GM12892 (cell line): ENCODE results near the gene TNMD. TPM values are rescaled to one million over a fixed set of nuclear protein-coding genes. Genes with fewer than 3 reads are reported as not detected.
"Not testable (repeated sequence)": the region's sequence is repeated elsewhere in the genome, so short reads cannot be mapped to it uniquely, and the experiment has no call there.

ENCODE experiments used
- DNase-seq: peaks from one replicate; pipeline ENCODE4 v3.0.0; 2011; ENCODE audit not compliant: insufficient read length
- FAIRE-seq: peaks from 2 replicates; lab custom pipeline; 2011; peaks lifted over from hg19 to GRCh38; lab: Jason Lieb, UNC
- POLR2A ChIP-seq: IDR thresholded peaks from 2 replicates; pipeline ENCODE4 v1.6.1; 2011; ENCODE audit warnings: low read depth, low read length, control low read depth
- POLR2AphosphoS5 ChIP-seq: IDR thresholded peaks from 2 replicates; pipeline ENCODE4 v1.6.1; 2011; ENCODE audit warnings: low read depth, low read length, control low read depth
- TAF1 ChIP-seq: IDR thresholded peaks from 2 replicates; pipeline ENCODE4 v1.6.1; 2011; ENCODE audit warnings: low read depth, mild to moderate bottlenecking, control low read depth, low read length, borderline replicate concordance
- polyA plus RNA-seq: library from polyadenylated mRNA; unstranded; fragments of >200 nt; gene quantifications from one replicate; pipeline ENCODE4 v1.2.1, GENCODE V29; 2012; ENCODE audit warnings: missing spikeins, inconsistent platforms; ENCODE audit not compliant: missing spikeins

The TNMD gene
- polyA plus RNA-seq, result not detected

- no peak for FAIRE-seq
- TF ChIP-seq POLR2A (no peak), TAF1 (no peak), POLR2AphosphoS5 (no peak)
- no peak for DNase-seq
Observed at GRCh38 chrX:100584611-100585010, at the start of gene TNMD. TSS of gene TNMD (plus strand) at chrX:100584936. CDS start at chrX:100585019, 83 bp downstream.

DNA sequence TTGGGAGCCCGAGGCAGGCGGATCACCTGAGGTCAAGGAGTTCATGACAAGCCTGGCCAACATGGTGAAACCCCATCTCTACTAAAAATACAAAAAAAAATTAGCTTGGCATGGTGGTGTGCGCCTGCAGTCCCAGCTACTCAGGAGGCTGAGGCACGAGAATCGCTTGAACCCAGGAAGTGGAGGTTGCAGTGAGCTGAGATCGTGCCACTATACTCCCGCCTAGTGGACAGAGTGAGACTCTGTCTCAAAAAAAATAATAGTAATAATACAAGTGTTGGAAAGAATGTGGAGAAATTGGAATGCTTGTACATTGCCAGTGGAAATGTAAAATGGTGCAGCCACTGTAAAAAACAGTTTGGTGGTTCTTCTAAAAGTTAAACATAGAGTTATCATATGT is 19.2 kb upstream of the TNMD start:
- DNase-seq, FAIRE-seq: not testable (repeated sequence)

- no peak for DNase-seq
- TF ChIP-seq TAF1, result no peak
- no peak for TF ChIP-seq POLR2AphosphoS5
- TF ChIP-seq POLR2A, result no peak
Observed at GRCh38 chrX:100586747-100587146, 2.0 kb downstream of the TNMD start.

GRCh38 chrX:100587861-100588260 is 3.1 kb downstream of the TNMD start:
- TF ChIP-seq TAF1 (no peak), POLR2AphosphoS5 (no peak), POLR2A (no peak)
- DNase-seq, result no peak
- no peak for FAIRE-seq

More at GRCh38 chrX:100586747-100587146, 2.0 kb downstream of the TNMD start:
- no peak for FAIRE-seq

DNA sequence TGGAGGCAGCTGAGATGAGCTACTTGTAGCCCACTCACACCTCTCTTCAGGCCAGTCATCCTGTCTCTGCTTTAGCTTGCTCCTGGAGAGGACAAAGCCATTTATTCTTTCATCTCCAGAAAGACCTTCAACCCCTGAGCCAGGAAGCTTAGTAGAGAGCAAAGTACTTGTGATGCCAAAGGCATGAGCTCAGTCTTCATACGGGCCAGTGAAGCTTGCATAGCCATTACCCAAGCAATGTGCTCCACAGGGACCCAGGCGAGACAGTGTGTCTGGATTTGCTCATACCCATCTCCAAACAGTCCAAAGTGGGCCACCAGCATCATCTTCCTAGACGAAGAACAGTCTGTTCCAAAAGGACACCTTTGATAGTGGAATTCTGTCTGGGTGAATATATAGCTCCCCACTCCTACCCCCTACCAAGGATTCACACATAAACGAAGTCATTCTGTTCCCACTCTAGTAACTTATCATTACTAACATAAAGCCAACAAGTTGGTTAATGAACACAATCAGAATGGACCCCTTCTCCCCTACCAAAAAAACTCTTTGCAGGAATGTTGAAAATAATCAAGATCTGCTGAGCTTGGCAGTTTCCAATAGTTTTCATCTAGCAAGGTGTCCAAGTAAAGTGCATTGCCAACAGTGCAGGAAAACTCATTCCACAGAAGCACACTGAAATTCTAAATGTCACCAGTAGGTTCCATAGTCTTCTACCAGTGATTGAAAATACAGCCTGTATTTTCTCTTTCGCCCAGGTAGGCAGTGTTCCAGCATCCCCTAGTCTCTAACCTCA is 6.7 kb downstream of the TNMD start:
- FAIRE-seq (no peak), DNase-seq (no peak)

DNA sequence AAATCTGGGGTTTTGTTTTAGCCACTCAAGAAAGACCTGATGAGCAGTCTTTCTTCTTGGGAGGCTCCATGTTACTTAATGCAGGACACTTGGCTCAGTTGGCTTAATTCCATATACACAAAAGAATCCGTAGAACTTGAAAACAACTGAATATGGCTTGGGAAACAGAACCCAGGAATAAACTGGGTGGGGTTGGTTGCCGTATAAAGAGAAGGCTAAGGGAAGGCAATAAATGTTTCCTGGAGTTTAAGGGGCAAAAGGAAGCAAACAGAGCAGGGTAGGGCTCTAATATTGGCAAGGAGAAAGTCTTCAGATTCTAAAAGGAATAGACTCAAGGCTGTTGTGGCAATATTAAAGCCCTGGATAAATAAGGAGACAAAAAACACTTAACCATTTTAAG is 8.4 kb downstream of the TNMD start:
- DNase-seq (no peak), FAIRE-seq (no peak)
- TF ChIP-seq POLR2AphosphoS5 (no peak), TAF1 (no peak), POLR2A (no peak)

More for the DNA sequence above, 6.7 kb downstream of the TNMD start:
- TF ChIP-seq POLR2A, result no peak
- TF ChIP-seq TAF1, result no peak
- TF ChIP-seq POLR2AphosphoS5, result no peak

GRCh38 chrX:100593581-100593980 is 8.8 kb downstream of the TNMD start:
- FAIRE-seq (no peak), DNase-seq (no peak)
- TF ChIP-seq POLR2A (no peak), TAF1 (no peak)

- no peak for TF ChIP-seq TAF1
- no peak for TF ChIP-seq POLR2A
- TF ChIP-seq POLR2AphosphoS5, result no peak
- DNase-seq (no peak), FAIRE-seq (no peak)
Observed at GRCh38 chrX:100596601-100597000, 11.9 kb downstream of the TNMD start.

GRCh38 chrX:100599456-100599855 is 14.7 kb downstream of the TNMD start:
- DNase-seq (no peak), FAIRE-seq (no peak)
- no peak for TF ChIP-seq POLR2A
- TF ChIP-seq TAF1, result no peak
- TF ChIP-seq POLR2AphosphoS5, result no peak

DNA sequence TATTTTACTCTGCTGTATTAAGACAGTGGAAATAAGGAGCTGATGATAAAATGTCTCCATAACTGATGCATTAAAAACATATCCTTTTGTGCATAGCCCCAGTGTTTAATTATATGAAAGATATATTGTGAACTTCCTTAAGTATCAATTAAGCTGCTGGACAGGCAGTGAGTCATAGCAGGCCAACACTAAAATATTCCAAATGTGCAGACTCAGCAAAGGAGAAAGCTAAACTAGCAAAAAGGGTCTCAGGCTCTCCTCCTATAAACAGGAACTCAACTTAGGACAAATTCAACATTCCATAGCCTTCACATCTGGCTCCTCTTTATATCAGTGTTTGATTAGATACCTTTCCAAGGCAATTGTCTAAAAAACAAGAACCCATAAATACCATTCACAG is 15.6 kb downstream of the TNMD start:
- DNase-seq (no peak), FAIRE-seq (no peak)
- TF ChIP-seq POLR2AphosphoS5 (no peak), POLR2A (no peak), TAF1 (no peak)

DNA sequence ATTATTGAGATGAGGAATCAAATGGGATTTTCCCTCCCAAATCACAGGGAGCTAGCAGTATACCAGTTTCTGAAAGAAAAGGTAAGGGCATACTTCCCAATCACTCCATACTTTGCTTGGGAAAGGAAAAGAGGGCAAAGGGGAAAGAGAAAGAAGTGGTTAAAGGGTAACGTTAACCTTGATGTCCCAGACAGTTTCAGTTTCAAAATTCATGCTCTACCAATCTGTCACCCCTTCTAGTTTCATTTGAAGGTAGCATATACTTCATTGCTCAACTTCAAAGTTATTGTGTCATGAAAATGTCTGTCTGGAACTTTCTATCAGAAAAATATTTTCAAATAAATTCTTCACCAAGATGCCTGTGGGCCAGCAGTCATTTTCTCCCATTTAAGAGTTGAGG is 16.0 kb downstream of the TNMD start:
- DNase-seq (no peak), FAIRE-seq (no peak)
- TF ChIP-seq TAF1, result no peak
- TF ChIP-seq POLR2AphosphoS5, result no peak
- TF ChIP-seq POLR2A, result no peak

GRCh38 chrX:100606753-100607152 is 22.0 kb downstream of the TNMD start:
- no peak for DNase-seq
- TF ChIP-seq POLR2AphosphoS5, result no peak
- no peak for TF ChIP-seq TAF1
- no peak for TF ChIP-seq POLR2A
- FAIRE-seq, result no peak
